D341Med (cell line): ENCODE results near the gene LLGL2.

Experiments used
- DNase-seq: peaks from one replicate; pipeline ENCODE4 v3.0.0; 2012; ENCODE audit warnings: low spot score

The LLGL2 gene

DNA sequence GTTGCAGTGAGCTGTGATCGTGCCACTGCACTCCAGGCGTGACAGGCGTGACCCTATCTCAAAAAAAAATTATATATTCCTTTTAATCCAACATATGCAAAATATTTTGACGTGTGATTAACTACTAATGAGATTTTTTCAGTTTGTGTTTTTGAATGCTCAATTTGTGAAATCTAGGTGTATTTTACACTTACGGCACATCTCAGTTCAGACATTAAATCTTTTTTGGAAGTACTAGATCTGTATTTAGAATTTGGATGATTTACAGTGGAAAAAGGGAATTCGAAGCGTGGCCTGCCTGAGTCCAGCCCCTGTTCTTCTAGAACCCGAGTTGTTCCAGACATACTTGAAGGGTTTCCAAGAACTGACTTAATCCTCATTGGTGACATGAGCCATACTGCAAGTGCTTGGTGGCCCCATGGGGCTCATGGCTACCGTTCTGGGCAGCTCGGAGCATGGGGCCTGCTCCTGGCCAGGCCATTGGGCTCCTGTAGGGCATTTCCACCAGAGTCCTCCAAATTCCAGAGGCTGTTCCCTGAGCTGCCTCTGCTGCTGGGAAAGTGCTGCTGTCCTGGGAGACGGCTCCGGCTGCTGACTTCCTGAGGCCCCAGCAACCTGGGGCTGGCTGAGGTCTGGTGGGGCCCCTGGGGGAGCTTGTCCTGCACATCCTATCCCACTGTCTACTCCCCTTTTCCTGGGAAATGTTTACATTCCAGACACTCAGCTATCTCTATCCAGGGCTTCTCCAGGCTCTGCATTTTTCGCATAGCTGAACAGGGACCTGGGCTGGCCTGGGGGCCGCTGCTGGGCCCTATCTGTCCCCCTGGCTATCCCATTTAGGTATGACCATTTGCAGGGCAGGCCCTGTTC lies 27.2 kb downstream of the LLGL2 start:
- DNase-seq = no peak

- no peak for DNase-seq
These were observed 28.0 kb downstream of the LLGL2 start for GRCh38 chr17:75553295-75554110.

GRCh38 chr17:75555679-75556153 lies 30.2 kb downstream of the LLGL2 start:
- no peak for DNase-seq

DNA sequence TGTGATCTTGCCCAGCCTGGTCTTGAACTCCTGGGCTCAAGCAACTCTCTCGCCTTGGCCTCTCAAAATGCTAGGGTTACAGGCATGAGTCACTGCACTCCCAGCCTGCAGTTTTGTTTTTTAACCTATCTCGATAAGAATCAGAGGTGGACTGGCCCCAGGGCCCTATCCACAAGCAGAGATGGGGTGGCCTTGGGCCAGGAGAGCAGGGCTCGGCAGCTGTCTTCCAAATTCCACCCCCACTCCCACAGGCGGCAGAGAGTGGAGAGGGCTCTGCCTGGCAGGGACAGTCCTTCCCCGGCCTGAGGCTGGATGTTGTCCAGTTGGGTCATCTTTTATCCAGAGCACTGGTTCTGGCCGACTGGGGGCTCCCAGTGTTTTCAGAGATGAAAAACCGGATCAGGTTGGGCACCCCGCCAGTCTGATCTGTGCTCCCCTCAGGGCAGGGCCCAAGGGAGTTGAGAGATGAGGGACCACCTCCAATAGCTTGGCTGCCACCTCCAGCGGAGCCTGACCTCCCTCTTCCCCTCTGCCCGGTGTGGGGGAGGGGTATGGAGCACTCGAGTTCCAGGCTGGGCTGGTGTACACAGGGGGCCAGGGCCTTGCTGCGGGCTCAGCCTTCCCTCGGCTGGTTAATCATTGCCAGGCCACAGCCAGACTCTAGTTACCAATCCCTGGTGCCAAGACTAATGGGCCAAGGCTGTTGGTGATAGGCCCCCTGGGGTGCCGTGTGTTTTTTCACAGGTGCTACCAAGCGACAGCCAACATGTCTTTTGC lies 31.8 kb downstream of the LLGL2 start:
- DNase-seq = no peak

DNA sequence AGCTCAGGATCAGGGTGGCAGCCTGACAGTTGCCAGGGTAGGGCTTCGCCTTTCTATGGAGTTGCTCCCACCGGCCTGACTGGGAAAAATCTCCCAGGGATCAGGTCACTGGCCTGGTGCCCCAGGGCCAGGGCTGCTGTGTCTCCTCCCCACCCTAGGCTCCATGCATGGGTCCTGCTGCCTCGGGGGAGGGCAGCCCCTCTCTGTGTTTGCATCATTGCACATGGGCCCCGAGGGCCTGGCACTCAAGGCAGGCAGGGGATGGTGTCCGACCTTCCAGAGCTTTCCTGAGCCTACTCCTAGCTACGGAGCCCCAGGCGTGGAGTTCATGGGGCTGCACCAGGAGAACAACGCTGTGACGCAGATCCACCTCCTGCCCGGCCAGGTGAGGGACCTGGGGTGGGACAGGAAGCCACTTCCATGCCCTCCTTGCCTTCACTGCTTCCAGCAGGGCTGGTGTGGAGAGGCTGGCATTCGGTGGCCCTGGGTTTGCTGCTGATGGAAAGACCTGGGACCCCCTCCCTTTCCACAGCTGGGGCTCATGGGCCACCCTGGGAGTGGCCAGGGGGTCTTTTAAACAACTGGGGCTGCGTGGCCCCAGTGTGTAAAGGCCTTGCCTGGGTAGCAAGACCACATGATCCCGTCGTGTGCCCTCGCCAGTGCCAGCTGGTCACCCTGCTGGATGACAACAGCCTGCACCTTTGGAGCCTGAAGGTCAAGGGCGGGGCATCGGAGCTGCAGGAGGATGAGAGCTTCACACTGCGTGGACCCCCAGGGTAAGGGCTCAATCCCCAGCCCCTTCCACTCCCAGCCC lies 32.6 kb downstream of the LLGL2 start:
- no peak for DNase-seq

- no peak for DNase-seq
These were observed 33.4 kb downstream of the LLGL2 start for GRCh38 chr17:75558666-75559530.

DNA sequence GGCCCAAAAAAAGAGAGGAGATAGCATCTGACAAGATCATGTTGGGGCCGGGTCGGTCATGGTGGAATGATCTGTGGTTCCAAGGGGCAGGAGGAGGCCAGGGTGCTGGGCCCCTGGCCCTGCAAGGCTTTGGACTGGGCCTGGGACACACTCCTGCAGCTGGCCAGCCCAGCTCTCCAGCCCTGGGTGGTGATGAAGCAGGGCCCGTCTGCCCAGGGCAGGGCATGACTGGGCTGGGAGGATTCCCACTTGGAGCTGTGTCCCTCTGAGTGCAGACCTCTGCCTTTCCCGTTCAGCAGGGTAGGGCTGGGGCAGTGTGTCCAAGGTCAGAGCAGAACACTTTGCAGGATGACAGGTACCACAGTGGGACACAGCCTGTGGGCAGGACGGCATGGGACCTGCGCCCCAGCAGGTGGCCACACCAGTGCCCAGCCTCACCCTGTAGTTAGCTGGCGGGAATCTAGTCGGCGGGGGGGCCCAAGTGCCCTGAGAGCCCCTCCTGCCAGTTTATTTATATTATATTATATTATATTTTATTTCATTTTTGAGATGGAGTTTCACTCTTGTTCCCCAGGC lies 34.5 kb downstream of the LLGL2 start:
- DNase-seq = no peak

- no peak for DNase-seq
These were observed 36.6 kb downstream of the LLGL2 start for GRCh38 chr17:75561927-75562603.

DNA sequence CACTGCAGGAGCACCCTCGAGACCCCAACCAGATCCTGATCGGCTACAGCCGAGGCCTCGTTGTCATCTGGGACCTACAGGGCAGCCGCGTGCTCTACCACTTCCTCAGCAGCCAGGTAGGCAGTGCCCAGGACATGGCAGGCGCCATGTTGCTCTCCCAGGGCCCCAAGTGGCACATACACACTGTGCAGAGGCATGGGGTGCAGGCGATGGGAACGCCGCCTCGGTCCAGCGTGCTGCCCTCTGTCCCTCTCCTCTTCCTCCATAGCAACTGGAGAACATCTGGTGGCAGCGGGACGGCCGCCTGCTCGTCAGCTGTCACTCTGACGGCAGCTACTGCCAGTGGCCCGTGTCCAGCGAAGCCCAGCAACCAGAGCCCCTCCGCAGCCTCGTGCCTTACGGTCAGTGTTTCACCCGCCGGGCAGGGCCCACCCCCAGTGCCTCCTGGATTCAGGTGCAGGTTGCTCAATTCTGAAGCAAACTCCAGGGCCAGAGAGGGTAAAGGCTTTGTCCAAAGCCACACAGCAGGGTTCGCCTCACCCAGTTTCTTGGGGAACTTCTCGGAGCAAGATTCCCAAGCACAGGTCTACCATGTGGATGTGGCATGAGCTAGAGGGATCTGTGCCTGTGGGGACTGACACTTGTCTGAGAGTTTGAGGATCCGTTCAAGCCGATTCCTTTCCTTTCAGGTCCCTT lies 37.7 kb downstream of the LLGL2 start:
- no peak for DNase-seq

DNA sequence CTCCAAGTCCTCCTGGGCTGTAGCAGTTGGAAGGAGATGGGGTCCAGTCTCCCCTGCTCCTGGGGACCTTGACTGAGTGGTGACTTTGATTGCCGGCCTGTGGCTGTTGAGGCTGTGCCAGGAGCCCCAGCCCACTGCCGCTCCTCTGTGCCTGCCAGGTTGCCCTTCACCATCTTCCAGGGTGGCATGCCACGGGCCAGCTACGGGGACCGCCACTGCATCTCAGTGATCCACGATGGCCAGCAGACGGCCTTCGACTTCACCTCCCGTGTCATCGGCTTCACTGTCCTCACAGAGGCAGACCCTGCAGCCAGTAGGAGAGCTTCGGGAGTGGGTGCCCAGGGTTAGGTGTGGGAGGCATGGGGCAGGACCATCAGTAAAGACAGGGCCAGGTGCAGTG lies 38.7 kb downstream of the LLGL2 start:
- DNase-seq = no peak

- no peak for DNase-seq
These were observed 39.6 kb downstream of the LLGL2 start for GRCh38 chr17:75565066-75565465.

DNA sequence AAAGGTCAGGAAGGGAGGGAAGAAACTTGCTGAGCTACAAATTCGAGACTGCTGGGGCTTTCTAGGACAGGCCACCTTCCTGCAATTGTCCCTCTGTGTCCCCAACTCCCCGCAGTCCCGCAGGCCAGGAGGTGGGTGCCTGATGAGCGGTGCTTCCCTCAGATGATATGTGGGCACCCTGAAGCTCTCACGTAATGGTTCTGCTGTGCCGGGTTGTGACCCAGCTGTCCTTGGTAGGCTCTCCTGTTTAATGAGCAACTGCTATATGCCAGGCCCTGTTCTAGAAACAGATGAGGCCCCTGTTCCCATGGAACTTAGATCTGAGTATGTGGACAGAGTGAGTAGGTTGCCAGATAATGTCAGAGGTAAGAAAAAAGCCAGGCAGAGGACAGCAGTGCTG lies 40.1 kb downstream of the LLGL2 start:
- no peak for DNase-seq

- DNase-seq = no peak
These were observed 40.9 kb downstream of the LLGL2 start for GRCh38 chr17:75566416-75566815.

DNA sequence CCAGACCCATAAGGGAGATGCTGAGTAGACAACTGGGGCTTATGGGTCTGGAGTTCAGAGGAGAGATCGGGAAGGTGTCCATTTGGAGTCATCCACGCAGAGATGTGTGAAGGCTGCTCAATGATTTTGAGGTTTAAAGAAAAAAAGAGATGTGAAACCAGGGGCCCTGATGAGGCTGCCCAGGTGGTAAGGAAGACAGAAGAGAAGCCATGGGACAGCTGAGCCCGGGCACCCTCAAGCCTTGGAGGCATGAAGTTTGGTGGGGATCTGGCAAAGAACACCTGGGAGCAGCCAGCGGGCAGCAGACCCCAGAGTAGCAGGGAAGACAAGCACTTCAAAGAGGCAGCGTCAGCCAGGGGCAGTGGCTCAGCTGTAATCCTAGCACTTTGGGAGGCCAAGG lies 41.3 kb downstream of the LLGL2 start:
- no peak for DNase-seq

DNA sequence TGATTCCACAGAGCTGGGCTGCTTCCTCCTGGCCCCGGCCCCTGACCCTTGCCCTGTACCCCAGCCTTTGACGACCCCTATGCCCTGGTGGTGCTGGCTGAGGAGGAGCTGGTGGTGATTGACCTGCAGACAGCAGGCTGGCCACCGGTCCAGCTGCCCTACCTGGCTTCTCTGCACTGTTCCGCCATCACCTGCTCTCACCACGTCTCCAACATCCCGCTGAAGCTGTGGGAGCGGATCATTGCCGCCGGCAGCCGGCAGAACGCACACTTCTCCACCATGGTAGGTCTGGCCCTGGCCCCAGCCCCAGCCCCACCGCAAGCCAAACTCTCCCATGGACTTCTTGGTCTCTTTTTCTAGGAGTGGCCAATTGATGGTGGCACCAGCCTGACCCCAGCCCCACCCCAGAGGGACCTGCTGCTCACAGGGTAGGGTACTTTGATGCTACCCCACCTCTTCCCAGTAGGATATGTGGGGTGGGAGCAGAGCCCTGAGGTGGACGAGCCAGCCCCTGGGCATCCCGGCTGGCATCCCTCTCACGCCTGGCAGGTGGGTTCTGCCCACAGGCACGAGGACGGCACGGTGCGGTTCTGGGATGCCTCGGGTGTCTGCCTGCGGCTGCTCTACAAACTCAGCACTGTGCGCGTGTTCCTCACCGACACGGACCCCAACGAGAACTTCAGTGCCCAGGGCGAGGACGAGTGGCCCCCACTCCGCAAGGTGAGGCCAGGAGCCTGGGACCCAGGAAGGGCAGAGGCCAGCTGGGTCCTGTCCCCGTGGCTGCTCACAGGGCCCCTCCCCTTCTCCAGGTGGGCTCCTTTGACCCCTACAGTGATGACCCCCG lies 43.1 kb downstream of the LLGL2 start:
- no peak for DNase-seq

DNA sequence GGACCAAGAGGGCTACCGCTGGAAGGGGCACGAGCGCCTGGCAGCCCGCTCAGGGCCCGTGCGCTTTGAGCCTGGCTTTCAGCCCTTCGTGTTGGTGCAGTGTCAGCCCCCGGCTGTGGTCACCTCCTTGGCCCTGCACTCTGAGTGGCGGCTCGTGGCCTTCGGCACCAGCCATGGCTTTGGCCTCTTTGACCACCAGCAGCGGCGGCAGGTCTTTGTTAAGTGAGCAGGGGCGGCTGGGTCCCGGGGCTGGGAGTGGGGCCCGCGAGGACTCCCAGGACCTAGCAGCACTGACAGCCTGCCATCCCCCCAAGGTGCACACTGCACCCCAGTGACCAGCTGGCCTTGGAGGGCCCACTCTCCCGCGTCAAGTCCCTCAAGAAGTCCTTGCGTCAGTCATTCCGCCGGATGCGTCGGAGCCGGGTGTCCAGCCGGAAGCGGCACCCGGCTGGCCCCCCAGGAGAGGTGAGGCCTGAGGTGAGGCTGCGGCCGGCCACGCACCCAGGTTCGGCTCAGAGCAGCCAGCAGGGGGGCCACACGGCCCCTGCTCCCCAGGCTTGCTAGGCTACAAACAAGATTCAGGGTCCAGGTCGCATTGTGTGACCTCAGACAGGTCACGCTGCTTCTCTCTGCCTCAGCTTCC lies 44.7 kb downstream of the LLGL2 start:
- DNase-seq = no peak

DNA sequence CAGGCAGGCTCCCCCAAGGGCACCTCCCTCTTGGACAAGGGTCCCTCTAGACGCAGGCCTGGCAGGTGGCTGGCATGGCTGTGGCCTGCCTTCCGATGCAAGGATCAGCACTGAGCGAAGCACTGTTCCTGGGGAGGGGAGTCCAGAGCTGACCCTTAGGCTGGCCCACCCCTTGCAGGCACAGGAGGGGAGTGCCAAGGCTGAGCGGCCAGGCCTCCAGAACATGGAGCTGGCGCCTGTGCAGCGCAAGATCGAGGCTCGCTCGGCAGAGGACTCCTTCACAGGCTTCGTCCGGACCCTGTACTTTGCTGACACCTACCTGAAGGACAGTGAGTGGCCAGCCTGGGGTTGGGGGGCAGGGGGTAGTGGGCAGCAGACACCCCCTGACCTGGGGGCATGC lies 45.3 kb downstream of the LLGL2 start:
- no peak for DNase-seq
